Brain microvascular endothelial cell (primary cell): ENCODE measurements around the gene HYPK.

ENCODE experiments used
- DNase-seq: peaks from one replicate; pipeline ENCODE4 v3.0.0-alpha.2; 2020
- H3K27ac ChIP-seq: fragments of 250-450 bp; sonication (Bioruptor Pico); 2 replicates; pipeline ENCODE4 v1.5.1; 2020; ENCODE audit warnings: mild to moderate bottlenecking, moderate library complexity
- H3K27me3 ChIP-seq: fragments of 250-450 bp; sonication (Bioruptor Pico); replicated peaks from 2 replicates; pipeline ENCODE4 v1.5.1; 2020; ENCODE audit warnings: mild to moderate bottlenecking
- H3K36me3 ChIP-seq: fragments of 250-450 bp; sonication (Bioruptor Pico); replicated peaks from 2 replicates; pipeline ENCODE4 v1.5.1; 2020; ENCODE audit warnings: mild to moderate bottlenecking
- H3K4me3 ChIP-seq: 2 replicates; pipeline ENCODE4 v1.5.1; 2011; ENCODE audit warnings: low read depth, mild to moderate bottlenecking, control low read depth, low read length, moderate library complexity
- in situ Hi-C: cut with HindIII; loops from 2 replicates; pipeline ENCODE4 v1.10.0; 2017; ENCODE audit warnings: low sequenced_read_pairs, low pct_ligation_motif_present
- TF ChIP-seq, protein P1 (sequence below): IDR thresholded peaks from 2 replicates; pipeline ENCODE4 v1.5.1; 2011; ENCODE audit warnings: low read depth, mild to moderate bottlenecking, moderate library complexity, low read length, control low read depth, inconsistent platforms; ENCODE audit errors: missing control alignments

HYPK gene

DNA sequence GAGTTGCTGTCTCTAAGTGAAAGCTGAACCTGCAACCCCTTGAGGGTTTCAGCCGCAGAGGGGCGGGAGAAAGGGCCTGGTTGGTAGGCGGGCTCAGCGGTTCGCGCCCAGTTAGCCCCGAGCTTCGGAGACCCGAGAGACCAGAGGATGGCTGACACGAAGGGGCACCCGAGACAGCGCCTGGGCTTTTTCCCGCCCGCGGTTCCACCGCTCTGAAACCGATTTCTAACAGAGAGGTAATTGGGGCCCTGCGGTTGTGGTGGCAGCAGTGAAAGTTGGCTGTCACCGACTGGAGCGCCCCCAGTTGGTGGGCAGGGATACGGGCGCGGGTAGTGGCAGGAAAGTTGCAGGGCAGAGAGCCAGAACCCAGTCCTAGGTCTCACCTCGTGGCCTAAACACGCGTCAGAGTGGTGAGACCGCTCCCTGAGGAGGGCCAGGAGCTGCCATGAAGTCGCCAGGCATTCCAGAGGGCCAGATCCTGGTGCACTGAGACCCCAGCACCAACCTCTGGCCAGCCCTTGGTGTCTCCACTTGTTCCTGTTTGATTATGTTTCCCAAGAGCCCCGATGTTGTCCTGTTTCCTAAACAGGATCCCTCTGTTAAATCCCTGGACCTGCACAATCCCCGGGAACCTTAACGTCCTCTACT, 23.0 kb upstream of the HYPK start:
- Histone ChIP-seq H3K27ac (no peak overlapping the region), H3K27me3 (no peaks in the 10 kb centered on the region), H3K36me3 (peaks cover 24% of the 10 kb centered on the region), H3K4me3 (peak overlapping the region; percentile 61)
- in situ Hi-C loops = no loop called here
- DNase-seq = peak; percentile 49
- TF ChIP-seq, protein P1, sequence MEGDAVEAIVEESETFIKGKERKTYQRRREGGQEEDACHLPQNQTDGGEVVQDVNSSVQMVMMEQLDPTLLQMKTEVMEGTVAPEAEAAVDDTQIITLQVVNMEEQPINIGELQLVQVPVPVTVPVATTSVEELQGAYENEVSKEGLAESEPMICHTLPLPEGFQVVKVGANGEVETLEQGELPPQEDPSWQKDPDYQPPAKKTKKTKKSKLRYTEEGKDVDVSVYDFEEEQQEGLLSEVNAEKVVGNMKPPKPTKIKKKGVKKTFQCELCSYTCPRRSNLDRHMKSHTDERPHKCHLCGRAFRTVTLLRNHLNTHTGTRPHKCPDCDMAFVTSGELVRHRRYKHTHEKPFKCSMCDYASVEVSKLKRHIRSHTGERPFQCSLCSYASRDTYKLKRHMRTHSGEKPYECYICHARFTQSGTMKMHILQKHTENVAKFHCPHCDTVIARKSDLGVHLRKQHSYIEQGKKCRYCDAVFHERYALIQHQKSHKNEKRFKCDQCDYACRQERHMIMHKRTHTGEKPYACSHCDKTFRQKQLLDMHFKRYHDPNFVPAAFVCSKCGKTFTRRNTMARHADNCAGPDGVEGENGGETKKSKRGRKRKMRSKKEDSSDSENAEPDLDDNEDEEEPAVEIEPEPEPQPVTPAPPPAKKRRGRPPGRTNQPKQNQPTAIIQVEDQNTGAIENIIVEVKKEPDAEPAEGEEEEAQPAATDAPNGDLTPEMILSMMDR = peak; percentile 90

DNA sequence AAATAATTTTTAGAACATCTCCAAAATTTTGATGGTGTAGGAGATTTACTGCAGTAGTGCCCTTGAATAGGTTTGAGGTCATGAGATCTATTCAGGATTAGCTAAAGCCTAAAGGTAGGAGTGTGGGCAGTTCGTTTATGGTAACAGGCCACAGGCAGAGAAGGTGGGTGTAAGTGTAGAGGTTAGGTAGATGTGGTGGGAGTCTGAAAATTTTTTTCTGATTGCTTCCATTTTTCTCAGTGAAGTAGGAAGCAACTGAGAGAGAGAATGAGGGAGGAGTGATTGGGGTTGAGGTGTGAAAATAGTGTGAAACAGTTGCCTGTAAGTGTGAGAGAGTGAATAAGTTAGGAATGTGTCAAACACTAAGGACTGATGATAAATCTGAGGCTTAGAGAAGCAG, 21.4 kb upstream of the HYPK start:
- Histone ChIP-seq H3K27me3 (no peaks in the 10 kb centered on the region), H3K36me3 (peaks cover 8% of the 10 kb centered on the region), H3K4me3 (no peak overlapping the region), H3K27ac (no peak overlapping the region)
- no peak for DNase-seq
- in situ Hi-C loops = no loop called here
- TF ChIP-seq, protein P1 = no peak

DNA sequence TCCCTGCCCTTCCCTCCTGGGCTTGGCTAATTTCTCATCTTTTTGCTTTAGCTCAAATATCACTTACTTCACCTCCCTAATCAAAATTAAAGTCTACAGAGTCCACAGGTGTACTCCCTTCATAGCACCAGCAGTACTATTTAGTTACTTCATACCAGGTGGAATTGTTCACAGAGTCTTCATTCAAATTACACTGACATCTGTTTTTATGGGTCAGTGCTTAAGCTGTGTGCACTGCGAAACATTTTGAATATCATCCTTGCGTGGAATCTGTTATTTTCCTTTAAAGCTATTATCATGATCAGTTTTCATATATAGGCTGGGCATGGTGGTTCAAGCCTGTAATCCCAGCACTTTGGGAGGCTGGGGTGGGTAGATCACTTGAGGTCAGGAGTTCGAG, 11.0 kb upstream of the HYPK start:
- peaks cover 14% of the 10 kb centered on the region for H3K36me3 ChIP-seq
- H3K27me3 ChIP-seq = no peaks in the 10 kb centered on the region
- H3K4me3 ChIP-seq = no peak overlapping the region
- no peak overlapping the region for H3K27ac ChIP-seq
- in situ Hi-C loops = no loop called here
- TF ChIP-seq, protein P1 = no peak
- DNase-seq = no peak

DNA sequence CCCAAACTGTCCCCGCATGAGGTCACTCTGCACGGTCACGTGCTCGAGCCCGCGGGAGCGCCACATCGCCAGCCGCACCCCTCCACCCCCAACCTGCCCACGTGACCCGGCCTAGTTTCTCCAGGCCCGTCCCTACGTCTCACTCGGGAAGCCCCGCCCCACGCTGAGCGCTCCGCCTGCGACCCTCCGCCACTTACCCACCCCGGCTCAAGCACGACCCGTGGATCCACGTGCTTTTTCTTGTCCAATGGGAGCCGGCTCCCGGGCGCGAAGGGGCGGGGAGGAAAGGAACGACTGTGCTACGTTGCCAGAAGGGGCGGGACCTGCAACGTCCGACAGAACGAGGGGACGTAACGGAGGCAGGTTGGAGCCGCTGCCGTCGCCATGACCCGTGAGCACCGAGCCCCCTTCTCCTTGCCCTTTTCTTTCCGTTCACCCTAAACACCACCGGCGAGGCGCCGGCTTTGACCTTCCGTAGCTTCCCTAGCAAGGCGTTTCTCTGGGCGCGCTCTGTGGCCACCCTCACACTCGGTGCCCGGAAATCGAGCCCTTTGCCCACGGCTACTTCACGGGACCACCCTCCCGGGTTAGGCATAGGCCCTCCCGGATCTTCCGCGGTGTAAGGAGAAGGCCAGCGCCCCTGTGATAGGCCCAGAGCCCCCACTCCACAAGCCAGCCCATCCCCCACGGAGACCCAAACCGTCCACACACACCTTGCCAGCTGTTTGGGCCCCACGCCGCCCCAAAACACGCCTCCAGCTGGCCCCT, 8.2 kb upstream of the HYPK start, which contains the start of gene SERF2:
TSS of gene SERF2 (plus strand) at position 328 of the 768 bp plus-strand sequence. CDS start at position 385, 57 bp downstream.
- in situ Hi-C loops = no loop called here
- Histone ChIP-seq H3K36me3 (peaks cover 33% of the 10 kb centered on the region), H3K27me3 (no peaks in the 10 kb centered on the region), H3K4me3 (peak within 1 kb of the TSS; percentile 100), H3K27ac (peak within 1 kb of the TSS; percentile 92)
- TF ChIP-seq, protein P1 = no peak
- DNase-seq = peak; percentile 100

DNA sequence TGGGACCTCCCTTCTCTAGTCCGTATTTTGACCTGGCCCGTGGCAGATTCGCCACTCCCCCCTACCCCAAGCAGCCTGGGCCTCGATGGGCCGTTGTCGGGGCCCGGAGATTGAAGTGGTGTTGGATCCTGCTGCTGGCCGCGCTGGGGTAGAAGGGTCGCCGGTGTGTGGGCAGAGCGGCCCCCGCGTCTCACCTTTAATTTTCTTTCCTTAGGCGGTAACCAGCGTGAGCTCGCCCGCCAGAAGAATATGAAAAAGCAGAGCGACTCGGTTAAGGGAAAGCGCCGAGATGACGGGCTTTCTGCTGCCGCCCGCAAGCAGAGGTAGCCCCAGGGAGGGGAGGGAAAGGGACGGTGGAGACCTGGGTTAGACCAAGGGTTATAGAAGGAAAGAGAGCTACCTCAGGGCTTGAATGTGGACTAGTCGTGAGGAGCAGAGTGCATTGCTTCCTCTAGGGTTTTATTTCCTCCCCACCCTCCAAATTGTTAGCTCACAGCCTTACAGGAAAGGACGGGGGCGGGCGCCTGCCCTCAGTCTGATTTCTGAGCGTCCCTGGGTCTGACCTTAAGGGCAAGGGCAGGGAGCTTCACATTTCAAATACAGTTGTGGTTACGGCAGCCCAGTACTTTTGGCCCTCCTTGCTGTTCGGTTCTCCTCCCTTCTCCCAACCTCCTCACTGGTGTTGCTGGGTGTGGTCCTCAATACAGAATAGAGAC, 7.5 kb upstream of the HYPK start:
- peak overlapping the region; percentile 92 for H3K27ac ChIP-seq
- TF ChIP-seq, protein P1 = no peak
- in situ Hi-C loops = no loop called here
- peaks cover 37% of the 10 kb centered on the region for H3K36me3 ChIP-seq
- peak overlapping the region; percentile 100 for H3K4me3 ChIP-seq
- H3K27me3 ChIP-seq = no peaks in the 10 kb centered on the region
- DNase-seq = no peak
